MG63 (cell line): ENCODE data around the gene SCN1B. TPM values are rescaled to one million over a fixed set of nuclear protein-coding genes. Genes with fewer than 3 reads are reported as not detected.
"Not testable (repeated sequence)": the region's sequence is repeated elsewhere in the genome, so short reads cannot be mapped to it uniquely, and the experiment has no call there.

ENCODE experiments used
- DNase-seq: peaks from one replicate; pipeline ENCODE4 v3.0.0-alpha.2; 2020
- H3K27me3 ChIP-seq: fragments of 250-450 bp; sonication (Bioruptor Pico); 2 replicates; pipeline ENCODE4 v1.5.1; 2020; ENCODE audit warnings: mild to moderate bottlenecking, moderate library complexity
- H3K36me3 ChIP-seq: fragments of 250-450 bp; sonication (Bioruptor Pico); 2 replicates; pipeline ENCODE4 v1.5.1; 2020; ENCODE audit warnings: mild to moderate bottlenecking, moderate library complexity
- H3K4me3 ChIP-seq: fragments of 250-450 bp; sonication (Bioruptor Pico); 2 replicates; pipeline ENCODE4 v1.5.1; 2020; ENCODE audit warnings: mild to moderate bottlenecking, moderate library complexity
- H3K9me3 ChIP-seq: fragments of 250-450 bp; sonication (Bioruptor Pico); 2 replicates; pipeline ENCODE4 v1.5.1; 2020; ENCODE audit warnings: mild to moderate bottlenecking, moderate library complexity
- total RNA-seq: library from RNA; depleted of rRNA; stranded (reverse); fragments of >200 nt; shearing (Covaris generic); gene quantifications from 2 replicates; pipeline ENCODE4 v1.2.3, GENCODE V29; 2014; ENCODE audit warnings: low replicate concordance

SCN1B gene
- total RNA-seq, 1 experiment from 2014 or later, result 0.86 TPM

GRCh38 chr19:34998777-34999497 lies 31.3 kb upstream of the SCN1B start:
- DNase-seq, result no peak
- Histone ChIP-seq H3K4me3 (peak overlapping the region; percentile 71; the same call in 1 of the 2 replicates), H3K27me3 (no peaks in the 10 kb centered on the region), H3K36me3 (peaks cover 27% of the 10 kb centered on the region), H3K9me3 (no peaks in the 10 kb centered on the region)

- peak; percentile 91 for DNase-seq
- Histone ChIP-seq H3K36me3 (peaks cover 35% of the 10 kb centered on the region), H3K27me3 (no peaks in the 10 kb centered on the region), H3K4me3 (peak within 1 kb of the TSS; percentile 71), H3K9me3 (no peaks in the 10 kb centered on the region)
Observed at GRCh38 chr19:34999498-35000337, 30.6 kb upstream of the SCN1B start, which contains the start of gene GRAMD1A. GRAMD1A (plus strand) TSS chr19:35000323; CDS start chr19:35000479, 156 bp downstream.

- no peak for DNase-seq
- Histone ChIP-seq H3K9me3 (no peaks in the 10 kb centered on the region), H3K27me3 (no peaks in the 10 kb centered on the region), H3K36me3 (peaks cover 38% of the 10 kb centered on the region), H3K4me3 (peak overlapping the region; percentile 71)
Observed at GRCh38 chr19:35000338-35000646, 30.0 kb upstream of the SCN1B start.

GRCh38 chr19:35000647-35001501 lies 29.4 kb upstream of the SCN1B start:
- Histone ChIP-seq H3K9me3 (no peaks in the 10 kb centered on the region), H3K27me3 (no peaks in the 10 kb centered on the region), H3K36me3 (peaks cover 44% of the 10 kb centered on the region), H3K4me3 (peak overlapping the region; percentile 71)
- DNase-seq, result peak; percentile 59

- no peak for DNase-seq
- no peaks in the 10 kb centered on the region for H3K27me3 ChIP-seq
- H3K9me3 ChIP-seq, result no peaks in the 10 kb centered on the region
- peak overlapping the region; percentile 71; the same call in 1 of the 2 replicates for H3K4me3 ChIP-seq
- H3K36me3 ChIP-seq, result peaks cover 55% of the 10 kb centered on the region
Observed at GRCh38 chr19:35002037-35002535, 28.2 kb upstream of the SCN1B start.

- Histone ChIP-seq H3K27me3 (no peaks in the 10 kb centered on the region), H3K9me3 (no peaks in the 10 kb centered on the region), H3K36me3 (peaks cover 73% of the 10 kb centered on the region), H3K4me3 (no peak overlapping the region)
- no peak for DNase-seq
Observed at GRCh38 chr19:35004517-35005255, 25.6 kb upstream of the SCN1B start.

- no peaks in the 10 kb centered on the region for H3K9me3 ChIP-seq
- H3K4me3 ChIP-seq, result no peak overlapping the region
- peaks cover 80% of the 10 kb centered on the region for H3K36me3 ChIP-seq
- no peaks in the 10 kb centered on the region for H3K27me3 ChIP-seq
- DNase-seq, result no peak
Observed at GRCh38 chr19:35005256-35005977, 24.9 kb upstream of the SCN1B start.

GRCh38 chr19:35006007-35006341 lies 24.3 kb upstream of the SCN1B start:
- peaks cover 84% of the 10 kb centered on the region for H3K36me3 ChIP-seq
- H3K4me3 ChIP-seq, H3K27me3 ChIP-seq, H3K9me3 ChIP-seq, DNase-seq: not testable (repeated sequence)

GRCh38 chr19:35006342-35006998 lies 23.8 kb upstream of the SCN1B start:
- no peak for DNase-seq
- Histone ChIP-seq H3K27me3 (no peaks in the 10 kb centered on the region), H3K36me3 (peaks cover 85% of the 10 kb centered on the region), H3K9me3 (no peaks in the 10 kb centered on the region), H3K4me3 (no peak overlapping the region)

- H3K9me3 ChIP-seq, result no peaks in the 10 kb centered on the region
- no peaks in the 10 kb centered on the region for H3K27me3 ChIP-seq
- peaks cover 86% of the 10 kb centered on the region for H3K36me3 ChIP-seq
- DNase-seq, result no peak
- no peak overlapping the region for H3K4me3 ChIP-seq
Observed at GRCh38 chr19:35006999-35007365, 23.3 kb upstream of the SCN1B start.

- not testable (repeated sequence) for H3K4me3 ChIP-seq, H3K27me3 ChIP-seq, H3K9me3 ChIP-seq, DNase-seq
- H3K36me3 ChIP-seq, result peaks cover 86% of the 10 kb centered on the region
Observed at GRCh38 chr19:35007427-35007826, 22.8 kb upstream of the SCN1B start.

GRCh38 chr19:35008891-35009341 lies 21.4 kb upstream of the SCN1B start:
- H3K36me3 ChIP-seq, result peaks cover 85% of the 10 kb centered on the region
- DNase-seq, result no peak

GRCh38 chr19:35009424-35010415 lies 20.6 kb upstream of the SCN1B start:
- DNase-seq, result no peak

More at GRCh38 chr19:35008891-35009341, 21.4 kb upstream of the SCN1B start:
- no peak overlapping the region for H3K4me3 ChIP-seq
- no peaks in the 10 kb centered on the region for H3K9me3 ChIP-seq
- no peaks in the 10 kb centered on the region for H3K27me3 ChIP-seq

GRCh38 chr19:35011091-35011689 lies 19.1 kb upstream of the SCN1B start:
- H3K36me3 ChIP-seq, result peaks cover 87% of the 10 kb centered on the region
- H3K9me3 ChIP-seq, result no peaks in the 10 kb centered on the region
- no peak overlapping the region for H3K4me3 ChIP-seq
- no peaks in the 10 kb centered on the region for H3K27me3 ChIP-seq
- DNase-seq, result no peak

More at GRCh38 chr19:35009424-35010415, 20.6 kb upstream of the SCN1B start:
- Histone ChIP-seq H3K27me3 (no peaks in the 10 kb centered on the region), H3K9me3 (no peaks in the 10 kb centered on the region), H3K36me3 (peaks cover 85% of the 10 kb centered on the region), H3K4me3 (no peak overlapping the region)
